Upper lobe of left lung (tissue), 6 donors: ENCODE results near the gene TMEM134. TPM values are rescaled to one million over a fixed set of nuclear protein-coding genes. Genes with fewer than 3 reads are reported as not detected.

Experiments
- ATAC-seq, 2 donors: fragments of 200-7000 bp; cut with Tn5 transposase; one replicate each; pipeline ENCODE4 v1.9.1; 2022; ENCODE audit warnings: mild to moderate bottlenecking in 2 of 2, moderate library complexity in 2 of 2; ENCODE audit not compliant: low FRiP score in 2 of 2
- DNase-seq, 2 donors: peaks; one replicate each; pipeline ENCODE4 v3.0.0-alpha.2; 2019 to 2020
- H3K27ac ChIP-seq, 4 donors: fragments of 200-600 bp; sonication (generic); one replicate each; pipeline ENCODE4 v1.5.1; 2016 to 2019
- H3K27me3 ChIP-seq, 4 donors: fragments of 200-600 bp; sonication (generic); one replicate each; pipeline ENCODE4 v1.5.1; 2017 to 2019
- H3K36me3 ChIP-seq, 4 donors: fragments of 200-600 bp; sonication (generic); one replicate each; pipeline ENCODE4 v1.5.1; 2016 to 2019
- H3K4me1 ChIP-seq, 4 donors: fragments of 200-600 bp; sonication (generic); one replicate each; pipeline ENCODE4 v1.5.1; 2018 to 2019
- H3K4me3 ChIP-seq, 4 donors: fragments of 200-600 bp; sonication (generic); one replicate each; pipeline ENCODE4 v1.5.1; 2017 to 2019; ENCODE audit warnings: mild to moderate bottlenecking in 2 of 4, moderate library complexity in 1 of 4
- H3K9me3 ChIP-seq, 4 donors: fragments of 200-600 bp; sonication (generic); one replicate each; pipeline ENCODE4 v1.5.1; 2018 to 2019
- EP300 ChIP-seq, 4 donors: sonication (generic); formaldehyde crosslinking; IDR thresholded peaks; one replicate each; pipeline ENCODE4 v1.5.1; 2017; ENCODE audit warnings: antibody characterized with exemption in 4 of 4, control low read depth in 2 of 4
- POLR2A ChIP-seq, 4 donors: fragments of 450-650 bp; IDR thresholded peaks; one replicate each; pipeline ENCODE4 v1.5.1; 2016 to 2017; ENCODE audit warnings: antibody characterized with exemption in 4 of 4, mild to moderate bottlenecking in 2 of 4
- POLR2AphosphoS5 ChIP-seq, 2 donors: sonication (generic); formaldehyde crosslinking; IDR thresholded peaks; one replicate each; pipeline ENCODE4 v1.5.1; 2017; ENCODE audit warnings: antibody characterized with exemption in 2 of 2
- WGBS, 2 donors: methylation state at CpG; one replicate each; pipeline ENCODE4 v1.1.5; 2017 to 2018; 5-methylcytosine and 5-hydroxymethylcytosine counted together
- total RNA-seq, 6 donors: library from RNA; depleted of rRNA in 4 of 6; stranded (reverse); fragments of >200 nt in 4 of 6; gene quantifications; one replicate each; pipeline versions ENCODE4 v1.1.0 to v1.2.1, GENCODE V29; 2016 to 2021
- TF ChIP-seq, protein P1 (sequence below), 6 experiments: fragments of 450-650 bp in 4 of 6; fragments of 200-600 bp in 2 of 6; sonication (generic) in 2 of 6; IDR thresholded peaks; one replicate each; pipeline ENCODE4 v1.5.1; 2016 to 2019; ENCODE audit warnings: antibody characterized with exemption in 6 of 6
- donor health status: DM: no; HTN: no; CAD: no; lungs with moderate emphysema.
- donor health status: DM: no; HTN: yes; CAD: no; lungs with severe emphysema.

TMEM134 gene
- total RNA-seq, 6 donors from 2014 or later: 51.2 to 102 (median 75.2) TPM

DNA sequence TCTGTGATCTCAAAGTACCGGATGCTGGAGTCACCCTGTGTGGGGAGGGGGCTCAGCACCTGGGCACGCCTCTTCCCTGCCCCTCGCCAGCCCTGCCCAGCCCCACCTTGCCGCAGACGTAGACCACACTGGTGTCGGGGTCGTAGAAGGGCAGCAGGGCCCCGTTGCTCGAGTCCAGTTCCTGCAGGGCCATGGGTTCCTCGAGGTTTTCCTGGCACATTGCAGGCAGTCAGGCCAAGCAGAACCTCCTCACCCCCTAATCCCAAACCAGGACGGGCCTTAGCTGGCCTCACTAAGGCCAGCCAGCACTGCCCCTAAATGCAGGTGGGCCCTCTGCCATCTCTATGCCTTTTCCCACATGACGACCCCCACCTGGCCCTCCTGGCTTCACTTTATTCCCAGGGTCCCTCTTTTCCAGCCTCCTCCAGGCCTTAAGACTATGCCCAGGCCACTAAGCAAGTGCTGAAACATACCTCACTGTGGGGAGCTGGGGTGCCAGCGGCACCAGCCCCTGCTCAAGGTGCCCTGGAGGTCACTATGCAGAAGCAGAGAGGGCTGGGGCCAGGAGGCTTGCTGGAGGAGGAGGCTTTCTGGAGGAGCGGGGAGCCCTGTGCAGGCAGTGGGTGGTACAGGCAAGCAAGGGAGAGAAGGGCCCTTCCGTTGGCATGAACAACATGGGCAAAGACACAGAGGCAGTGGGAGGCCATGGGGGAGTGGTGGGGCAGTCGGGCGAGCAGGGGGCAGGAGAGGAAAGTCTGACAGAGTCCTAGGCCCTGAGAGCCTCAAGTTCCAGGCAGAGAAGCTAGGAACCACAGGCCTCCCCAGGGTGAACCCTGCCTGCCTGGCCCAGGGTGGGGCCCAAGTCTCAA lies 28.6 kb downstream of the TMEM134 start:
- H3K27me3 ChIP-seq: no peaks in the 10 kb centered on the region
- H3K27ac ChIP-seq: peak overlapping the region in 2 of 4 donors; percentile 52 to 74
- ATAC-seq (no peak), DNase-seq (no peak)
- no peak overlapping the region for H3K4me3 ChIP-seq
- peaks cover 0 to 57% (median 46%) of the 10 kb centered on the region in 4 donors for H3K36me3 ChIP-seq
- no peaks in the 10 kb centered on the region for H3K9me3 ChIP-seq
- 77 to 81% methylated on average over 9 to 17 of the region's 17 CpGs for WGBS, 2 donors
- H3K4me1 ChIP-seq: peaks cover 20 to 61% (median 29%) of the 10 kb centered on the region in 4 donors
- TF ChIP-seq EP300 (IDR thresholded peaks at IDR 0.05): no peak
- no peak for TF ChIP-seq POLR2AphosphoS5 (IDR thresholded peaks at IDR 0.05)
- TF ChIP-seq POLR2A (IDR thresholded peaks at IDR 0.05): no peak
- TF ChIP-seq, protein P1, sequence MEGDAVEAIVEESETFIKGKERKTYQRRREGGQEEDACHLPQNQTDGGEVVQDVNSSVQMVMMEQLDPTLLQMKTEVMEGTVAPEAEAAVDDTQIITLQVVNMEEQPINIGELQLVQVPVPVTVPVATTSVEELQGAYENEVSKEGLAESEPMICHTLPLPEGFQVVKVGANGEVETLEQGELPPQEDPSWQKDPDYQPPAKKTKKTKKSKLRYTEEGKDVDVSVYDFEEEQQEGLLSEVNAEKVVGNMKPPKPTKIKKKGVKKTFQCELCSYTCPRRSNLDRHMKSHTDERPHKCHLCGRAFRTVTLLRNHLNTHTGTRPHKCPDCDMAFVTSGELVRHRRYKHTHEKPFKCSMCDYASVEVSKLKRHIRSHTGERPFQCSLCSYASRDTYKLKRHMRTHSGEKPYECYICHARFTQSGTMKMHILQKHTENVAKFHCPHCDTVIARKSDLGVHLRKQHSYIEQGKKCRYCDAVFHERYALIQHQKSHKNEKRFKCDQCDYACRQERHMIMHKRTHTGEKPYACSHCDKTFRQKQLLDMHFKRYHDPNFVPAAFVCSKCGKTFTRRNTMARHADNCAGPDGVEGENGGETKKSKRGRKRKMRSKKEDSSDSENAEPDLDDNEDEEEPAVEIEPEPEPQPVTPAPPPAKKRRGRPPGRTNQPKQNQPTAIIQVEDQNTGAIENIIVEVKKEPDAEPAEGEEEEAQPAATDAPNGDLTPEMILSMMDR (IDR thresholded peaks at IDR 0.05): no peak

DNA sequence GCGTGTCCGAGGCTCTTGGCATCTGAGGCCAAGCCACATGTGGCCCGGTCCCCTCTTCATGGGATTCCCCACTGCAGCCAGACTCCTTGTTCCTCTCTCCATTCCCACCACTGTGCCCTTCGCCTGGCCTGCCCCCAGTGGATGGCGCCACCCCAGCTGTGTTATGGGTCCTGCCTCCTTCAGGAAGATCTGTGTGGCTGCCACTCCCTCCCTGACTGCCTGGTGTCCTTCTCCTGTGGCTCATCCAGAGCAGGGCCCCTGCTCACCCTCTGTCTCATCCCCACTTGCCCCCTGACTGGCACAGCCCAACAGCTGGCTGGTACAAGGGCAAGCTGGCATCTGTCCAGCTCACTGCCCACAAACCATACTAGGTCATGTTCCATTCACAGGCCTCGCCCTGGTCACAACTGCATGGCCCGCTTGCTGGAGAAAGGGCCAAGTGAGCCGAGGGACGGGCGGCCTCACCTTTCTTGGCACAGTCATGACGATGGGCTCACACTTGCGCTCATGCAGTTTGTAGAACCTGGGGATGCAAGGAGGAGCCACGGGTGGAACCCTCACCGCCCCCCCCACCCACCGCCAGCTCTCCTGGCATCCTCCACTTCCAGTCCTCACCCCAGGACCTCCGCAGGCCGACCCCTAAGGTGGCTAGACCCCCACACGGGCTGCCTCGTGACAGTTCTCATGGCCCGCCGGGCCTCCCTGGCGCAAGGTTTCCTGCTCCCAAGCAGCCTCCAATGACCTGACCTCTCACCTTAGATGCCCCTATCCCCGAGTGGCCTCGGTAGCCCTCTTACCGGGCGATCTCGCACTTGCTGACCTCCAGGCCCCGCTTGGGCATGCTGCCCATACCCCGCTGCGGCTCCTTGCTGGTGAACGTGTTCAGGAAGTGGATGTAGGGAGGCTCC lies 29.5 kb downstream of the TMEM134 start:
- WGBS, 2 donors: 64 to 77% methylated on average over 10 to 31 of the region's 31 CpGs
- H3K4me1 ChIP-seq: peaks cover 19 to 61% (median 25%) of the 10 kb centered on the region in 4 donors
- DNase-seq: peak in 1 of 2 donors; percentile 82
- no peaks in the 10 kb centered on the region for H3K27me3 ChIP-seq
- TF ChIP-seq EP300 (IDR thresholded peaks at IDR 0.05) (no peak), POLR2A (IDR thresholded peaks at IDR 0.05) (no peak), POLR2AphosphoS5 (IDR thresholded peaks at IDR 0.05) (no peak)
- TF ChIP-seq, protein P1 (IDR thresholded peaks at IDR 0.05): peak in 2 of 6 experiments; percentile 14 to 15
- peak overlapping the region in 3 of 4 donors; percentile 32 to 74 (median 52) for H3K27ac ChIP-seq
- peaks cover 0 to 66% (median 55%) of the 10 kb centered on the region in 4 donors for H3K36me3 ChIP-seq
- H3K9me3 ChIP-seq: no peaks in the 10 kb centered on the region
- ATAC-seq: no peak
- no peak overlapping the region for H3K4me3 ChIP-seq

DNA sequence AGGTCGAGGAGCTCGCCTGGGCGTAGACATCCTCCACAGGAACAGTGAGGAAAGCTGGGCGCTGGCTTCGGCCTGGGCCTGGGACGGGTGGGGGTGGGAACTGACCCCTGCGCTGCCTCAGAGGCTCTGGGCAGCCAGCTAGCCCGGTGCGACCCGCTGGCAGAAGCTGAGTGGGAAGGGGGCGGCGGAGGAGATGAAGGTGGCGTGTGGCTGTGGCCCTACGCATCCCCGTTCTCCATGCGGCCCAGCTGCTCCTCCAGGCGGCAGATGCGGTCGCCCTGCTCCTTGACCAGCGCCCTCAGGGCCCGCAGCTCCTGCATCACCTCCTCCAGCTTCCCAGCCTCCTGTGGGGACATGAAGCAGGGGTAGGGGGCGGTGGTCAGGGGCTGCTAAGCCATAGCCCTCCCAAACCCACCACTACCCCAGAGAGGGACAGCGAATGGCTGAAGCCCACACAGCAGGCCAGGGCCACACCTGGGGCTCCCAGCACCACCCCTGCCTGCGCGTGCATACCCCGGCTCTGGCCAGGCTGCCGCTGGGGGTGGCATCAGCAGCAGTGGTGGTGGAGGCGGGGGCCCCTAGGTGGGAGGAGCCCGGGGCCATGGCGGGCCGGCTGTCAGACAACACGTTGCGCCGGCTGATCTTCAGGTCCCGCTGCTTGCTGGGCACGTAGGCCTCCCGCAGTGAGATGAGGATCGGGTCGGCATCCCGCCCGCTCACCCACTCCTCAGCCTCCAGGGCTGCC lies 30.7 kb downstream of the TMEM134 start:
- Histone ChIP-seq H3K9me3 (no peaks in the 10 kb centered on the region), H3K36me3 (peaks cover 4 to 79% (median 67%) of the 10 kb centered on the region in 4 donors), H3K4me3 (peak overlapping the region in 3 of 4 donors; percentile 33 to 42 (median 40)), H3K27ac (peak overlapping the region in 3 of 4 donors; percentile 32 to 74 (median 52)), H3K4me1 (peaks cover 13 to 54% (median 25%) of the 10 kb centered on the region in 4 donors), H3K27me3 (no peaks in the 10 kb centered on the region)
- peak in 1 of 4 donors; percentile 45 for TF ChIP-seq POLR2A (IDR thresholded peaks at IDR 0.05)
- TF ChIP-seq, protein P1 (IDR thresholded peaks at IDR 0.05): no peak
- ATAC-seq (no peak), DNase-seq (peak in 1 of 2 donors; percentile 90)
- 88 to 91% methylated on average over 25 to 29 of the region's 41 CpGs for WGBS, 2 donors

DNA sequence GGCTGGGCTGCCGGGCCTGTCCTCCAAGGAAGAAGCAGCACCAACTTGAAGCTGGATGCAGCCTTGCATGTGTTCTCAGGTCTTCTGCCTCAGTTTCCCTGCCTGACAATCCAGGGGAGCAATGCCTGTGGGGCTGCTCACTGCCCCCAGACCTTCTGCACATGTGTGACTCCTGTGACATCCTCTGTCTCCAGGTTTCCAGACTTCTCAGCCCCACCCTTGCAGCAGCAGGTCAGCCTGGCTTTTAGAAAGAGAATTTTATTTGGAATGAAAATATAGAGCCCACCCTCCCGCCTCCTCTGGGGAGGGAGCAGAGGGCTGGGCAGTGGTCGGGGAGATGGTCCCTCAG lies 31.3 kb downstream of the TMEM134 start:
- peaks cover 4 to 84% (median 72%) of the 10 kb centered on the region in 4 donors for H3K36me3 ChIP-seq

More for the DNA sequence above, 31.3 kb downstream of the TMEM134 start:
- Histone ChIP-seq H3K4me3 (peak overlapping the region in 3 of 4 donors; percentile 33 to 42 (median 40)), H3K9me3 (no peaks in the 10 kb centered on the region), H3K27ac (peak overlapping the region in 3 of 4 donors; percentile 48 to 74 (median 52)), H3K4me1 (peaks cover 13 to 53% (median 24%) of the 10 kb centered on the region in 4 donors), H3K27me3 (no peaks in the 10 kb centered on the region)
- TF ChIP-seq, protein P1 (IDR thresholded peaks at IDR 0.05): no peak
- no peak for DNase-seq
- WGBS, 2 donors: 79% methylated on average over 3 of the region's 3 CpGs; no CpG with 5 or more reads in 1 of the 2 donors
- ATAC-seq: no peak
